ENCODE measurements around the gene IGBP1.
A peak's percentile ranks its signal among the peaks of the same experiment; 100 is the strongest.

Gene IGBP1

DNA sequence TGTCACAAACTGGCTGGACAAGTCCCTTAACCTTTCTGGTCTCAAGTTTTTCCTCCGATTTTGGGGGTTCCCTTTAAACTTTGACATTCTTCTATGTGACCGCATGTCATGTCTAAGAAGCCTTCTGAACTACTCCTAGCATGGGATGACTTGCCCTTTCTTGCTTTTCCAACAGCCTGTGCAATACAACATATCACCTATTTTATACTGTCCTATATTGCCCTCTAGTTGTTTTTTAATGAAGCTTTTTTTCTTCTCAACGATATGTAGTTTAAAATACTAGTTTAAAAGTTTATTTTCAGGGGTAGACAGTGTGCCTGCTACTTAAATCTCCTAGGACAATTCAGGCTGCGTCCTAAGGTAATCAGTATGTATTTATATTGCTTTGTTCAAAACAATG is 1.0 kb upstream of the IGBP1 start:
- ChIA-PET CTCF (interaction anchor here (0.6 kb wide), 1 partner anchor 99 kb away, joined by 5 read pairs; no protein-coding TSS in a partner anchor), POLR2A (ENCODE audit: low non-redundant PET) (interaction anchor here (0.6 kb wide), 1 partner anchor 264 kb away, joined by 3 read pairs; no protein-coding TSS in a partner anchor)
- TF ChIP-seq, protein P1, sequence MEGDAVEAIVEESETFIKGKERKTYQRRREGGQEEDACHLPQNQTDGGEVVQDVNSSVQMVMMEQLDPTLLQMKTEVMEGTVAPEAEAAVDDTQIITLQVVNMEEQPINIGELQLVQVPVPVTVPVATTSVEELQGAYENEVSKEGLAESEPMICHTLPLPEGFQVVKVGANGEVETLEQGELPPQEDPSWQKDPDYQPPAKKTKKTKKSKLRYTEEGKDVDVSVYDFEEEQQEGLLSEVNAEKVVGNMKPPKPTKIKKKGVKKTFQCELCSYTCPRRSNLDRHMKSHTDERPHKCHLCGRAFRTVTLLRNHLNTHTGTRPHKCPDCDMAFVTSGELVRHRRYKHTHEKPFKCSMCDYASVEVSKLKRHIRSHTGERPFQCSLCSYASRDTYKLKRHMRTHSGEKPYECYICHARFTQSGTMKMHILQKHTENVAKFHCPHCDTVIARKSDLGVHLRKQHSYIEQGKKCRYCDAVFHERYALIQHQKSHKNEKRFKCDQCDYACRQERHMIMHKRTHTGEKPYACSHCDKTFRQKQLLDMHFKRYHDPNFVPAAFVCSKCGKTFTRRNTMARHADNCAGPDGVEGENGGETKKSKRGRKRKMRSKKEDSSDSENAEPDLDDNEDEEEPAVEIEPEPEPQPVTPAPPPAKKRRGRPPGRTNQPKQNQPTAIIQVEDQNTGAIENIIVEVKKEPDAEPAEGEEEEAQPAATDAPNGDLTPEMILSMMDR (conservative IDR thresholded peaks at IDR 0.05; ENCODE audit: low read depth) = no peak
- no peak overlapping the region for H3K27ac ChIP-seq
- peak; percentile 3 for DNase-seq (ENCODE audit: low spot score)

DNA sequence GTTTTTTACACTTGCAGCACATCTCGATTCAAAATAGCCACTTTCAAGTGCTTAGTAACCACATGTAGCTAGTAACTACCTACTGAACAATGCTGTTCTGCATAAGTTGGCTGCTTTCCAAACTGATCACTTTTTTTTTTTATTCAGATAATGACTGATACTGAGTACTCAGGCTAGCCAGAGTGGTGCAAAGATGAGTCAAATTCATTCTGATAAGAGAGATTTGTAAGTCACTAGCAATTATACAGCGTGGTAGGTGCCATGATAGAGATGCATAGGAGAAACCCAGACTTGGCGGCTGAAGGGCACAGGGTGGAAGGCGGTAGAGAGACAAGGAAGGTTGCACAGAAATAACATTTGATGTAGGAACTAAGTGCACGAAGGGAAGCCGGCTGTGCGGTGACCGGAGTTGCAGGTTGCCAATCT is 357 bp upstream of the IGBP1 start:
- peak overlapping the region; percentile 88 for H3K27ac ChIP-seq

DNA sequence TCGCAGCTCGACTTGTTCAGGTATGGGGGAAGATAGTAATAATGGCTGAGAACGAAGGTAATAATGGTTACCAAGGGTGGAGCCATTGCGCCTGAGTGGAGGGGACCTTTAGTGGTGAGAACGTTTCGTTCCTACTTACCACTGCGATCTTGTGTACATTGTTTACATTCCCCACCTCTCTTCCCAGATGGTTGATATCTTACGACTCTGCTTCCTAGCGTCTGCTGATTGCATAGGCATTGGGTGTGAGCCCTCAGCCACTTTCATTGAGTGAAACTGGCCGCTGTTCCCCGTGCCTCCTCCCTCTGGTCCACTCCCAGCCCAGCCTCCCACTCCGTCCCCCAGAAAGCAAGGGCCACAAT is 850 bp downstream of the IGBP1 start:
- TF ChIP-seq, protein P1 (conservative IDR thresholded peaks at IDR 0.05; ENCODE audit: low read depth) = no peak
- DNase-seq (ENCODE audit: low spot score) = peak; percentile 2
- ChIA-PET POLR2A (ENCODE audit: low non-redundant PET) (interaction anchor here (0.5 kb wide), 1 partner anchor 616 kb away, joined by 3 read pairs; no protein-coding TSS in a partner anchor), CTCF (interaction anchor here (0.6 to 1.4 kb wide), 4 partner anchors 10 to 1793 kb away, joined by 3 to 5 read pairs (median 3); no protein-coding TSS in a partner anchor)
- H3K27ac ChIP-seq = peak overlapping the region; percentile 88

More for the DNA sequence above, 357 bp upstream of the IGBP1 start:
- no peak for DNase-seq (ENCODE audit: low spot score)
- POLR2A ChIA-PET (ENCODE audit: low non-redundant PET) = interaction anchor here (0.6 kb wide), 1 partner anchor 264 kb away, joined by 3 read pairs; no protein-coding TSS in a partner anchor
- CTCF ChIA-PET = interaction anchor here (0.5 to 1.4 kb wide), 3 partner anchors 11 to 595 kb away, joined by 3 to 8 read pairs (median 3); no protein-coding TSS in a partner anchor
- TF ChIP-seq, protein P1 (conservative IDR thresholded peaks at IDR 0.05; ENCODE audit: low read depth) = no peak

DNA sequence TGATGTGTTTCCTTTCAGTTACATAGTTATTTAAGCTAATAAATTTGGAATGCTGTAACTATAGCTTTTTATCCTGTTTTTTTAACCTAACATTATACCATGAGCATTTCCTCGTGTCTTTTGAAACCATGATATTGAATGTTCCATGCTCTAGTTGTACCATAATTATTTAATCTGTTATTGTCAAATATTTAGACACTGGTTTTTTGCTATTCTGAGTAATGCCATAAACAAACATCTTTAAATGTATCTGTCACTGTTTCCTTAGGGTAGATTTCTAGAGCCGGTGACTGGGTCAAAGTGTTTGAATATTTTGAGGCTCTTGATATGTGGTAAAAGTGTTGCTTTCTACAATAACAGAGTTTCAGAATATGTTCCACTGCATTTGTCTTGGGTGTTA is 5.4 kb downstream of the IGBP1 start:
- CTCF ChIA-PET = no interaction called here
- H3K27ac ChIP-seq = no peak overlapping the region
- TF ChIP-seq, protein P1 (conservative IDR thresholded peaks at IDR 0.05; ENCODE audit: low read depth) = no peak
- no peak for DNase-seq (ENCODE audit: low spot score)
- POLR2A ChIA-PET (ENCODE audit: low non-redundant PET) = no interaction called here

DNA sequence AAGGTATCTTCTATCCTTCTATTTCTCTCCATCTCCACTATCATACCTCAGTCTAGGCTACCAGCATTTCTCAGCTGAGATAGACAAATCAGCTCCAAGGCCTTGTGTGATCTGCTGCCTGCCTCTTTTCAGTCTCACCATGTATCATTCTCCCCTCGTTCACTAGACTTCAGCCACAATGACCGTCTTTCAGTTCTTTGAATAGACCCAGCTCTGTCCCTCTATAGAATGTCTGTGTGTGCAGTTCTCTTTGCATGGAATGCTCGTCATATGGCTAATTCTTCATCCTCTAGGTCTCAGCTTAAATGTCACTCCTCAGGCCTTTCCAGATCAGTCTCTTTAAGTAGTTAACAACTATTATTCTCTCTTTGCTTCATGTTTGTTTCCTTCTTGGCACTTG is 6.5 kb downstream of the IGBP1 start:
- no peak for DNase-seq (ENCODE audit: low spot score)
- ChIA-PET POLR2A (ENCODE audit: low non-redundant PET) (no interaction called here), CTCF (no interaction called here)
- no peak overlapping the region for H3K27ac ChIP-seq
- TF ChIP-seq, protein P1 (conservative IDR thresholded peaks at IDR 0.05; ENCODE audit: low read depth) = no peak

DNA sequence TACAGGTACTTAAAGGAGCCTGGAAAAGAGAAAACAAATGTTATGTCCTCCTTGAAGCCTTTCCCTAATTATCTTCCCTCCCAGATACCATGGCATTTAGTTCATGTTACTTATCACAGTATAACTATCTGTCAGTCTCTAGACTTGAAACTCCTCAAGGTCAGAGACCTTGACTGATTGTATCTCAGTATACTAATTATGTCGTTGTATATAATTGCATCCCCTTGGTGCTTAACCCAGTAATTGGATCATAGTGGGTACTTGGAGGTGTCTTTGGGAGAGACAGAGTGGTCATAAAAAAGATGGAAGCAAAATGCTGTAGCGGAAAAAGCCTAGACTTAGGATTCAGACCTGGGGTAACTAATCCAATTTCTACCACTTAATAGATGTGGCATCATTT is 8.1 kb downstream of the IGBP1 start:
- DNase-seq (ENCODE audit: low spot score) = no peak
- no peak overlapping the region for H3K27ac ChIP-seq
- TF ChIP-seq, protein P1 (conservative IDR thresholded peaks at IDR 0.05; ENCODE audit: low read depth) = no peak
- ChIA-PET POLR2A (ENCODE audit: low non-redundant PET) (no interaction called here), CTCF (no interaction called here)
